ENCODE data around the gene ERCC6L2. TPM values are rescaled to one million over a fixed set of nuclear protein-coding genes. Genes with fewer than 3 reads are reported as not detected.

ERCC6L2 gene
- total and polyA plus RNA-seq, 9 of the 15 experiments (the other 6 are each of a cell fraction or from before 2014, with no cell fraction given) = 7.8 to 42.8 (median 23.6) TPM

- TF ChIP-seq KDM5B (IDR thresholded peaks at IDR 0.05; ENCODE audit: insufficient replicate concordance, low read depth, low read length) = no peak
- TF ChIP-seq GTF2E2 (tag; IDR thresholded peaks at IDR 0.05) = no peak
- no peak for TF ChIP-seq PREB (CRISPR knock-in tag; IDR thresholded peaks at IDR 0.05)
- no peak for TF ChIP-seq SFPQ (IDR thresholded peaks at IDR 0.05; ENCODE audit: low read depth, low read length)
- no peak for TF ChIP-seq ZNF436 (CRISPR knock-in tag; IDR thresholded peaks at IDR 0.05)
- TF ChIP-seq ZNF12 (CRISPR knock-in tag; IDR thresholded peaks at IDR 0.05) = no peak
- no peak for TF ChIP-seq CBFA2T2 (conservative IDR thresholded peaks at IDR 0.05)
- no peak for TF ChIP-seq POLR3A (IDR thresholded peaks at IDR 0.05; ENCODE audit: borderline replicate concordance, extremely low read depth, insufficient read depth, insufficient read length)
- no peak for TF ChIP-seq GTF2B (IDR thresholded peaks at IDR 0.05; ENCODE audit: extremely low read depth, insufficient read length)
- TF ChIP-seq NR4A1 (CRISPR knock-in tag; IDR thresholded peaks at IDR 0.05) = no peak
- no peak for TF ChIP-seq NR4A1 (tag; IDR thresholded peaks at IDR 0.05)
- TF ChIP-seq GATAD2B (IDR thresholded peaks at IDR 0.05; ENCODE audit: borderline replicate concordance) = no peak
- no peak for TF ChIP-seq ZNF282 (CRISPR knock-in tag; IDR thresholded peaks at IDR 0.05)
- TF ChIP-seq ZMIZ1 (IDR thresholded peaks at IDR 0.05; ENCODE audit: low read depth in 2 of 2, low read length in 2 of 2) = no peak
- no peak for TF ChIP-seq HDGF (IDR thresholded peaks at IDR 0.05)
- no peak for TF ChIP-seq SAFB2 (IDR thresholded peaks at IDR 0.05; ENCODE audit: borderline replicate concordance, low read depth, low read length, severe bottlenecking)
- TF ChIP-seq HDAC2 (IDR thresholded peaks at IDR 0.05) = 0 out of 2 replicates have a peak, but pooled peaks have one; percentile 36
- TF ChIP-seq PML (IDR thresholded peaks at IDR 0.05; ENCODE audit: low read length) = no peak
- no peak for TF ChIP-seq ZNF408 (CRISPR knock-in tag; IDR thresholded peaks at IDR 0.05; ENCODE audit: low read depth)
- TF ChIP-seq HNRNPK (IDR thresholded peaks at IDR 0.05; ENCODE audit: low read depth, low read length, poor library complexity, severe bottlenecking) = no peak
- no peak for TF ChIP-seq ESRRA (IDR thresholded peaks at IDR 0.05; ENCODE audit: borderline replicate concordance, low read depth)
Measured at GRCh38 chr9:95834281-95834907, 41.1 kb upstream of the ERCC6L2 start (continued).

Measured in K562 (cell line).